T-cell (primary cell): ENCODE data around the gene ATP6V0D1. TPM values are rescaled to one million over a fixed set of nuclear protein-coding genes. Genes with fewer than 3 reads are reported as not detected.
A peak's percentile ranks its signal among the peaks of the same experiment; 100 is the strongest.
"Not testable (repeated sequence)": the region's sequence is repeated elsewhere in the genome, so short reads cannot be mapped to it uniquely, and the experiment has no call there.

Source experiments
- ATAC-seq, 4 experiments: fragments of 200-7000 bp in 3 of 4; fragments of 150-1000 bp in 1 of 4; cut with Tn5 transposase; replicated peaks in 1 of 4; 1 replicate in 3 of 4; 2 replicates in 1 of 4; pipeline ENCODE4 v1.10.0; 2021; ENCODE audit warnings: moderate library complexity in 3 of 4, mild to moderate bottlenecking in 2 of 4, moderate number of reproducible peaks in 1 of 4
- CTCF ChIA-PET, 2 donors: fragments of 300-600 bp; sonication (Branson Sonifier 250); formaldehyde crosslinking; loops; one replicate each; lab custom pipeline; 2022; ENCODE audit warnings: antibody characterized with exemption in 2 of 2; lab: Charles Lee
- POLR2A ChIA-PET, 2 donors: fragments of 300-600 bp; sonication (Branson Sonifier 250); formaldehyde crosslinking; loops; one replicate each; lab custom pipeline; 2022; ENCODE audit warnings: antibody characterized with exemption in 2 of 2; lab: Charles Lee
- DNase-seq, 35 experiments: peaks; one replicate each; pipeline versions ENCODE4 v3.0.0 to v3.0.0-alpha.2; 2013 to 2023
- H3K27ac ChIP-seq: one replicate; pipeline ENCODE4 v1.5.1; 2013; ENCODE audit warnings: low read length
- H3K27me3 ChIP-seq, 2 experiments: replicated peaks in 1 of 2; 1 replicate in 1 of 2; 2 replicates in 1 of 2; pipeline versions ENCODE4 v1.6.1 to v1.7.0; 2013; ENCODE audit warnings: low read length in 1 of 2, mixed read lengths in 1 of 2; ENCODE audit not compliant: control insufficient read depth in 2 of 2, insufficient read depth in 2 of 2; ENCODE audit errors: extremely low read depth in 1 of 2
- H3K36me3 ChIP-seq, 2 donors: 1 replicate in 1 of 2; 2 replicates in 1 of 2; pipeline versions ENCODE4 v1.6.1 to v1.7.0; 2013; ENCODE audit warnings: low read length in 1 of 2; ENCODE audit not compliant: control insufficient read depth in 2 of 2, insufficient read depth in 1 of 2; ENCODE audit errors: extremely low read depth in 1 of 2
- H3K4me1 ChIP-seq, 2 experiments: 1 replicate in 1 of 2; 2 replicates in 1 of 2; pipeline versions ENCODE4 v1.6.1 to v1.7.0; 2013; ENCODE audit warnings: low read length in 2 of 2, mixed read lengths in 1 of 2; ENCODE audit not compliant: insufficient read depth in 2 of 2, control insufficient read depth in 1 of 2; ENCODE audit errors: extremely low read depth in 1 of 2
- H3K4me3 ChIP-seq, 2 donors: 1 replicate in 1 of 2; 2 replicates in 1 of 2; pipeline versions ENCODE4 v1.5.1 to v1.7.0; 2013; ENCODE audit warnings: mild to moderate bottlenecking in 2 of 2, low read length in 1 of 2, moderate library complexity in 1 of 2; ENCODE audit not compliant: control insufficient read depth in 1 of 2; ENCODE audit errors: extremely low read depth in 1 of 2
- H3K9me3 ChIP-seq: 2 replicates; pipeline ENCODE4 v1.7.0; 2013
- H3K27ac Mint-ChIP-seq, 2 donors: one replicate each; pipeline ENCODE4 v1.8.0; 2020 to 2021; ENCODE audit warnings: mild to moderate bottlenecking in 2 of 2, mixed read lengths in 2 of 2
- H3K27me3 Mint-ChIP-seq, 2 donors: one replicate each; pipeline ENCODE4 v1.8.0; 2021 to 2022; ENCODE audit warnings: mixed read lengths in 2 of 2
- H3K36me3 Mint-ChIP-seq: one replicate; pipeline ENCODE4 v1.8.0; 2021; ENCODE audit warnings: mixed read lengths
- H3K4me1 Mint-ChIP-seq, 3 donors: one replicate each; pipeline ENCODE4 v1.8.0; 2020 to 2022; ENCODE audit warnings: mixed read lengths in 3 of 3, mild to moderate bottlenecking in 1 of 3
- H3K4me3 Mint-ChIP-seq, 3 donors: one replicate each; pipeline ENCODE4 v1.8.0; 2020 to 2022; ENCODE audit warnings: mild to moderate bottlenecking in 3 of 3, mixed read lengths in 3 of 3, moderate library complexity in 3 of 3
- H3K9me3 Mint-ChIP-seq, 3 donors: one replicate each; pipeline ENCODE4 v1.8.0; 2020 to 2022; ENCODE audit warnings: mixed read lengths in 3 of 3
- WGBS: methylation state at CpG from one replicate; pipeline ENCODE4 v1.1.5; 2013; ENCODE audit warnings: missing lambda C conversion rate; ENCODE audit not compliant: insufficient coverage; 5-methylcytosine and 5-hydroxymethylcytosine counted together
- total RNA-seq, 35 experiments: library from RNA in 6 of 35; stranded (reverse) in 6 of 35; fragments of 120-200 nt in 1 of 35; gene quantifications; one replicate each; pipeline versions ENCODE4 v1.2.1 to v1.2.4 and lab custom pipeline; 2013 to 2026

The ATP6V0D1 gene
- total RNA-seq, 5 donors from 2014 or later (not counting 1 experiment from before 2014, with no cell fraction given) = 41.5 to 49.6 (median 45.8) TPM

DNA sequence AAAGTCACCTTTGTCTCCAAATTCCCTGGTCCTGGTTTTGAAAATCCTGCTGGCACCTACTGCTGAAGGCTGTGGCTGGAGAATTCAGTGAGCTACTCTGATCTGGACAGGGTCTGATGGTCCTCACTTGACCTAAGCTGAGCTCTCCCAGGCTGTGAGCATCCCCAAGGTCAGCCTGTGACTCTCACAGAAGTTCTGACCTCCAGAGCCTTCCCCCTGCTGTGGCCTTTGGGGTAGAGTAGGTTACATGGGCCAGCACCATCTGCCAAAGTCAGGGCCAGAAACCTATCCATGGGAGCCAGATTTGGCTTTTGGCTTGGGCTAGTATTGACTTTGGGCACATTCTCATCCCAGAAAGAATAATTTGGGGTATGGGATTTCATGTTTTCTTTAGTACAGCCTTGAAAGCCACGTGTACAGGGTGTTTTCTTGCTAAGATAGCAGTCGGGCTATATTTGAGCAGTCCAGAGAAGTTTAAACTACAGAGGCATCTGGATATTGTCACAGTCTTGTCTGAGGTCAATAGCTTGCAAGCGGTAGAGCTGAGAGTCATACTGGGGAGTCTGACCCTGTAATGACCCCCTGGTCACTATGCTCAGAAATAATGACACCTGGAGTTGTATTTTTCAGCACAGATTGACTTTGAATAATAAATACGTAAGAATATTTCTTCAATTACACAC, 8.6 kb upstream of the ATP6V0D1 start:
- Mint-ChIP-seq H3K27me3 (no peaks in the 10 kb centered on the region), H3K4me3 (no peak overlapping the region), H3K4me1 (peaks cover 5 to 30% (median 19%) of the 10 kb centered on the region in 3 donors), H3K36me3 (peaks cover 10% of the 10 kb centered on the region), H3K27ac (peak overlapping the region; percentile 63 to 81), H3K9me3 (no peaks in the 10 kb centered on the region)
- H3K4me3 ChIP-seq = no peak overlapping the region
- no peaks in the 10 kb centered on the region for H3K9me3 ChIP-seq
- H3K36me3 ChIP-seq = peaks cover 10 to 31% of the 10 kb centered on the region in 2 donors
- DNase-seq (no peak), ATAC-seq (no peak)
- CTCF ChIA-PET = interaction anchor here (0.6 to 2.1 kb wide), 6 partner anchors 9 to 517 kb away, joined by 3 to 7 read pairs (median 4); partner anchors contain the start of gene ATP6V0D1 (in 1 of the 2)
- H3K27me3 ChIP-seq = no peaks in the 10 kb centered on the region
- peak overlapping the region; percentile 12 for H3K27ac ChIP-seq
- H3K4me1 ChIP-seq = peaks cover 0 to 8% of the 10 kb centered on the region in 2 experiments
- WGBS = 95% methylated on average over 2 of the region's 4 CpGs
- POLR2A ChIA-PET = interaction anchor here in 1 of 2 donors (0.6 kb wide), 1 partner anchor 155 kb away, joined by 9 read pairs; no protein-coding TSS in a partner anchor

GRCh38 chr16:67487561-67487960, 6.6 kb upstream of the ATP6V0D1 start:
- H3K9me3 Mint-ChIP-seq, H3K4me3 ChIP-seq, CTCF ChIA-PET, H3K27me3 ChIP-seq, H3K27me3 Mint-ChIP-seq, POLR2A ChIA-PET, H3K4me3 Mint-ChIP-seq, H3K27ac ChIP-seq, H3K9me3 ChIP-seq, DNase-seq, ATAC-seq: not testable (repeated sequence)
- peaks cover 12% of the 10 kb centered on the region for H3K36me3 Mint-ChIP-seq
- H3K27ac Mint-ChIP-seq = peak overlapping the region in 1 of 2 donors; percentile 24
- peaks cover 9 to 35% (median 21%) of the 10 kb centered on the region in 3 donors for H3K4me1 Mint-ChIP-seq
- WGBS = no CpG with 5 or more reads among the region's 4 CpGs
- Histone ChIP-seq H3K36me3 (peaks cover 14 to 37% of the 10 kb centered on the region in 2 donors), H3K4me1 (peaks cover 1 to 22% of the 10 kb centered on the region in 2 experiments)

DNA sequence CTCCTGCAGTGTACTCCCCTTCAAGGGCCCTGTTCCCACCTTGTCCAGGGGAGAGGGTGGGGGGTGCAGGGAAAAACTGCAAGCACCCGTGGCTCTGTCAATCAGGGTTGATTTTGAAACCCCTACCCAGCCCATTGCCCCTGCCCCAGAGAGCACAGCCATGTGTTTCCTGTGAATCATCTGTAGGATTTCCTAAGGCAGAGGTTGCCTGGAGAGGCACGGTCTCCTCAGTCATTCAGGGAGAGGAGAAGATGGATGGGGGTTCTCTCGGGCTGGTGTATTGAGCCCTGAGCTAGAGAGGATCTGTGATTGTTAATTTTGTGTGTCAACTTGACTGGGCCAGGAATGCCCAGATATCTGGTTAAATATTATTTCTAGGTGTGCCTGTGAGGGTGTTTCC, 5.8 kb upstream of the ATP6V0D1 start:
- Mint-ChIP-seq H3K4me3 (no peak overlapping the region), H3K27me3 (no peaks in the 10 kb centered on the region), H3K27ac (peak overlapping the region in 1 of 2 donors; percentile 11), H3K36me3 (peaks cover 12% of the 10 kb centered on the region), H3K4me1 (peaks cover 16 to 43% (median 28%) of the 10 kb centered on the region in 3 donors), H3K9me3 (no peaks in the 10 kb centered on the region)
- ATAC-seq (no peak), DNase-seq (no peak)
- H3K36me3 ChIP-seq = peaks cover 12 to 33% of the 10 kb centered on the region in 2 donors
- CTCF ChIA-PET = no interaction called here
- 71% methylated on average over 1 of the region's 3 CpGs for WGBS
- H3K9me3 ChIP-seq = no peaks in the 10 kb centered on the region
- H3K4me3 ChIP-seq = no peak overlapping the region
- POLR2A ChIA-PET = no interaction called here
- peaks cover 2 to 29% of the 10 kb centered on the region in 2 experiments for H3K4me1 ChIP-seq
- no peak overlapping the region for H3K27ac ChIP-seq
- H3K27me3 ChIP-seq = no peaks in the 10 kb centered on the region

DNA sequence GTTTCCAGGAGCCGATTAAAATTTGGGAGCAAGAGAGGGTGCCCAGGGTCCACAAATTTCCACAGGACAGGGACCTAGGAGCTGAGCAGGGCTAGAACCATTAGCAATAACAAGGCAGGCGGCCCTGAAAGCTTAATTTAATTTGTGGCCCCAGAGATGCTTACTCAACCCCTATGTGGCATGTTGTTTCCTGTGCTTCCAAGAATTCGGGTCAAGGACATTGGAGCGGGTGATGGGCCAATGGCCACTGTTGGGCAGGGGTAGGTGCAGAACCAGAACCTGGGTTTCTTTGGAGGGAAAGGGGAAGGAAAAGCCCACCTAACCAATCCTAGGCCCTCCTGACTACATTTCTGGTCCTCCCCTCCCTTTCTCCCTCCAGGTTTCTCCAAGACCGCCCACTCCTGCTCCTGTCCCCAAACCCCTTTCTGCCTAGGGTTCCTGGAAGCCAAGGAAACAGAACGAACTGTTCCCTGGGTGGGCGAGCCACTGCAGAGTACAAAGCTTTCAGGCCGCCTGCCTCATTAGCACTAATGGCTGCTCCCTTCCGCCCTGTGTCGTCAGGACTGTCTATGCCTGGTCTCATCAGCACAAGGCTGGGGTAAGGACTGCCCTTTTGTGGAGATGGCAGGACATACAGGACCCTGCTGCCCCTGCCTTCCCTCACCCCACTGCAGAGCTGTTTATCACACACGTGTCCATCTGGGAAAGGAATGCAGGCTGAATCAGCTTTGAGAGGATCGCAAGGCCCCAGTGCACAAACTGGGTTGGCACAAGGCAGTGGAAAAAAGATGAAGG, 3.0 kb upstream of the ATP6V0D1 start:
- Histone ChIP-seq H3K27ac (no peak overlapping the region), H3K9me3 (no peaks in the 10 kb centered on the region), H3K27me3 (no peaks in the 10 kb centered on the region), H3K36me3 (peaks cover 12 to 28% of the 10 kb centered on the region in 2 donors), H3K4me3 (no peak overlapping the region), H3K4me1 (peaks cover 5 to 48% of the 10 kb centered on the region in 2 experiments)
- H3K27ac Mint-ChIP-seq = peak overlapping the region; percentile 11 to 58
- ATAC-seq (no peak), DNase-seq (no peak)
- peaks cover 27 to 46% (median 39%) of the 10 kb centered on the region in 3 donors for H3K4me1 Mint-ChIP-seq
- no peaks in the 10 kb centered on the region for H3K9me3 Mint-ChIP-seq
- POLR2A ChIA-PET = interaction anchor here in 1 of 2 donors (0.6 kb wide), 1 partner anchor 577 kb away, joined by 3 read pairs; no protein-coding TSS in a partner anchor
- H3K36me3 Mint-ChIP-seq = peaks cover 11% of the 10 kb centered on the region
- 93% methylated on average over 9 of the region's 12 CpGs for WGBS
- CTCF ChIA-PET = interaction anchor here (0.6 to 1.0 kb wide), 3 partner anchors 32 to 454 kb away, joined by 3 to 6 read pairs (median 5); no protein-coding TSS in a partner anchor
- no peaks in the 10 kb centered on the region for H3K27me3 Mint-ChIP-seq
- no peak overlapping the region for H3K4me3 Mint-ChIP-seq

- WGBS = 97% methylated on average over 6 of the region's 6 CpGs
- Histone ChIP-seq H3K4me3 (peak within 1 kb of the TSS; percentile 93 to 100), H3K36me3 (peaks cover 12 to 28% of the 10 kb centered on the region in 2 donors), H3K9me3 (no peaks in the 10 kb centered on the region), H3K4me1 (peaks cover 5 to 49% of the 10 kb centered on the region in 2 experiments), H3K27ac (peak within 1 kb of the TSS; percentile 59), H3K27me3 (no peaks in the 10 kb centered on the region)
- ChIA-PET POLR2A (interaction anchor here in 1 of 2 donors (0.6 kb wide), 1 partner anchor 578 kb away, joined by 3 read pairs; no protein-coding TSS in a partner anchor), CTCF (interaction anchor here (0.6 to 1.0 kb wide), 3 partner anchors 33 to 453 kb away, joined by 3 to 6 read pairs (median 5); no protein-coding TSS in a partner anchor)
- H3K9me3 Mint-ChIP-seq = no peaks in the 10 kb centered on the region
- peaks cover 32 to 52% (median 42%) of the 10 kb centered on the region in 3 donors for H3K4me1 Mint-ChIP-seq
- H3K4me3 Mint-ChIP-seq = peak within 1 kb of the TSS; percentile 93 to 97 (median 95)
- DNase-seq = no peak
- peak within 1 kb of the TSS; percentile 92 to 99 for H3K27ac Mint-ChIP-seq
- no peaks in the 10 kb centered on the region for H3K27me3 Mint-ChIP-seq
- H3K36me3 Mint-ChIP-seq = peaks cover 9% of the 10 kb centered on the region
- no peak for ATAC-seq
Observed at GRCh38 chr16:67483150-67483549, 2.2 kb upstream of the ATP6V0D1 start, which contains the start of gene AGRP. TSS of gene AGRP (minus strand) at chr16:67483547. CDS start at chr16:67483398, 149 bp downstream.
